Mesendoderm (in vitro differentiated cells): ENCODE data around the gene GRK7. TPM values are rescaled to one million over a fixed set of nuclear protein-coding genes. Genes with fewer than 3 reads are reported as not detected.

Experiments
- DNase-seq: peaks from one replicate; pipeline ENCODE4 v3.0.0; 2013
- H2AK5ac ChIP-seq: 2 replicates; pipeline ENCODE4 v1.6.1; 2013; ENCODE audit warnings: low read length, inconsistent platforms
- H2BK120ac ChIP-seq: 2 replicates; pipeline ENCODE4 v1.6.1; 2013; ENCODE audit warnings: low read depth, mild to moderate bottlenecking, low read length, moderate library complexity, mixed read lengths
- H2BK15ac ChIP-seq: replicated peaks from 2 replicates; pipeline ENCODE4 v1.6.1; 2013; ENCODE audit warnings: low read depth, mild to moderate bottlenecking, moderate library complexity
- H2BK5ac ChIP-seq: 2 replicates; pipeline ENCODE4 v1.6.1; 2013; ENCODE audit warnings: low read length, inconsistent platforms
- H3K18ac ChIP-seq: 2 replicates; pipeline ENCODE4 v1.6.1; 2013; ENCODE audit warnings: mild to moderate bottlenecking, low read length, mixed read lengths
- H3K23ac ChIP-seq: one replicate; pipeline ENCODE4 v1.6.1; 2013; ENCODE audit warnings: low read length
- H3K27ac ChIP-seq: 2 replicates; pipeline ENCODE4 v1.5.1; 2013; ENCODE audit warnings: low read depth, mild to moderate bottlenecking, inconsistent platforms, low read length, moderate library complexity
- H3K27me3 ChIP-seq: 2 replicates; pipeline ENCODE4 v1.6.1; 2013; ENCODE audit warnings: low read length, control low read depth, mild to moderate bottlenecking, inconsistent platforms; ENCODE audit not compliant: insufficient read depth, poor library complexity
- H3K36me3 ChIP-seq: 2 replicates; pipeline ENCODE4 v1.6.1; 2013; ENCODE audit warnings: low read length, inconsistent platforms; ENCODE audit not compliant: control insufficient read depth, insufficient read depth
- H3K4ac ChIP-seq: one replicate; pipeline ENCODE4 v1.6.1; 2013; ENCODE audit warnings: low read depth, mild to moderate bottlenecking, low read length, moderate library complexity
- H3K4me1 ChIP-seq: 2 replicates; pipeline ENCODE4 v1.6.1; 2013; ENCODE audit warnings: low read depth, low read length, inconsistent platforms; ENCODE audit not compliant: control insufficient read depth
- H3K4me2 ChIP-seq: 2 replicates; pipeline ENCODE4 v1.6.1; 2013; ENCODE audit warnings: low read length
- H3K4me3 ChIP-seq: 2 replicates; pipeline ENCODE4 v1.5.1; 2013; ENCODE audit warnings: mild to moderate bottlenecking, low read length
- H3K56ac ChIP-seq: one replicate; pipeline ENCODE4 v1.6.1; 2013; ENCODE audit warnings: low read length
- H3K79me1 ChIP-seq: 2 replicates; pipeline ENCODE4 v1.6.1; 2013; ENCODE audit warnings: low read length, inconsistent platforms
- H3K79me2 ChIP-seq: 2 replicates; pipeline ENCODE4 v1.6.1; 2013; ENCODE audit warnings: mild to moderate bottlenecking, low read length; ENCODE audit not compliant: control insufficient read depth, insufficient read depth
- H3K9ac ChIP-seq: 2 replicates; pipeline ENCODE4 v1.6.1; 2013; ENCODE audit warnings: low read length, inconsistent platforms
- H4K5ac ChIP-seq: one replicate; pipeline ENCODE4 v1.6.1; 2013; ENCODE audit warnings: low read length
- H4K8ac ChIP-seq: one replicate; pipeline ENCODE4 v1.6.1; 2013; ENCODE audit warnings: low read depth, mild to moderate bottlenecking, control low read depth, low read length, moderate library complexity
- WGBS: extraction: QIAGEN DNeasy Blood & Tissue Kit; methylation state at CpG from one replicate; pipeline ENCODE4 v1.1.7; 2013; ENCODE audit warnings: low lambda C conversion rate, missing lambda C conversion rate; ENCODE audit not compliant: insufficient coverage; ENCODE audit errors: extremely low coverage; 5-methylcytosine and 5-hydroxymethylcytosine counted together
- small RNA-seq: library from polyadenylated mRNA; stranded (forward); fragments of <200 nt; extraction: miRNeasy Mini kit (QIAGEN cat#:217004); gene quantifications from one replicate; pipeline ENCODE3, GENCODE V24; 2013; ENCODE audit not compliant: insufficient read depth

GRK7 gene

GRCh38 chr3:141810161-141810560, 47.0 kb downstream of the GRK7 start:
- no peak overlapping the region for H2AK5ac ChIP-seq
- no peak overlapping the region for H3K23ac ChIP-seq
- H3K4me2 ChIP-seq = no peak overlapping the region
- H2BK5ac ChIP-seq = no peak overlapping the region
- no peak for DNase-seq
- no peaks in the 10 kb centered on the region for H3K27me3 ChIP-seq
- no peaks in the 10 kb centered on the region for H3K79me2 ChIP-seq
- no peak overlapping the region for H4K8ac ChIP-seq
- no peak overlapping the region for H3K4me3 ChIP-seq
- H3K36me3 ChIP-seq = no peaks in the 10 kb centered on the region
- no peaks in the 10 kb centered on the region for H3K79me1 ChIP-seq
- no peak overlapping the region for H3K18ac ChIP-seq
- H3K56ac ChIP-seq = no peak overlapping the region
- no peak overlapping the region for H3K27ac ChIP-seq
- H2BK120ac ChIP-seq = no peak overlapping the region
- no peak overlapping the region for H2BK15ac ChIP-seq
- no peaks in the 10 kb centered on the region for H3K4me1 ChIP-seq
- H3K4ac ChIP-seq = no peak overlapping the region
- no peak overlapping the region for H3K9ac ChIP-seq
- 63% methylated on average over 1 of the region's 2 CpGs for WGBS
- H4K5ac ChIP-seq = no peak overlapping the region

- Histone ChIP-seq H2AK5ac (no peak overlapping the region), H3K27ac (no peak overlapping the region), H3K23ac (no peak overlapping the region), H3K79me1 (no peaks in the 10 kb centered on the region), H3K36me3 (no peaks in the 10 kb centered on the region), H2BK5ac (no peak overlapping the region), H4K8ac (no peak overlapping the region), H3K9ac (no peak overlapping the region), H2BK15ac (no peak overlapping the region), H3K4me3 (no peak overlapping the region), H3K4me1 (no peaks in the 10 kb centered on the region), H3K4ac (no peak overlapping the region), H3K56ac (no peak overlapping the region), H3K79me2 (no peaks in the 10 kb centered on the region), H3K4me2 (no peak overlapping the region), H2BK120ac (no peak overlapping the region), H3K18ac (no peak overlapping the region), H4K5ac (no peak overlapping the region), H3K27me3 (no peaks in the 10 kb centered on the region)
- no peak for DNase-seq
- WGBS = 100% methylated on average over 3 of the region's 3 CpGs
These were observed 48.1 kb downstream of the GRK7 start for GRCh38 chr3:141811348-141811747.

- Histone ChIP-seq H3K4ac (no peak overlapping the region), H3K4me1 (no peaks in the 10 kb centered on the region), H3K56ac (no peak overlapping the region), H3K18ac (no peak overlapping the region), H3K4me3 (no peak overlapping the region), H3K23ac (no peak overlapping the region), H3K36me3 (no peaks in the 10 kb centered on the region), H3K79me1 (no peaks in the 10 kb centered on the region), H3K79me2 (no peaks in the 10 kb centered on the region), H4K5ac (no peak overlapping the region), H4K8ac (no peak overlapping the region), H2BK5ac (no peak overlapping the region), H2BK15ac (no peak overlapping the region), H3K4me2 (no peak overlapping the region), H2AK5ac (no peak overlapping the region), H3K27ac (no peak overlapping the region), H3K9ac (no peak overlapping the region), H3K27me3 (no peaks in the 10 kb centered on the region), H2BK120ac (no peak overlapping the region)
- no peak for DNase-seq
- no CpG with 5 or more reads among the region's 5 CpGs for WGBS
These were observed 48.9 kb downstream of the GRK7 start for GRCh38 chr3:141812084-141812483.

- no peak overlapping the region for H2BK5ac ChIP-seq
- no peak overlapping the region for H3K23ac ChIP-seq
- no peaks in the 10 kb centered on the region for H3K79me1 ChIP-seq
- H2AK5ac ChIP-seq = no peak overlapping the region
- H3K79me2 ChIP-seq = no peaks in the 10 kb centered on the region
- no peak for DNase-seq
- no peak overlapping the region for H3K27ac ChIP-seq
- no peak overlapping the region for H4K8ac ChIP-seq
- no peaks in the 10 kb centered on the region for H3K36me3 ChIP-seq
- H3K9ac ChIP-seq = no peak overlapping the region
- WGBS = no CpG with 5 or more reads among the region's 4 CpGs
- no peak overlapping the region for H2BK120ac ChIP-seq
- no peak overlapping the region for H4K5ac ChIP-seq
- no peak overlapping the region for H3K4me3 ChIP-seq
- no peak overlapping the region for H3K4ac ChIP-seq
- H2BK15ac ChIP-seq = no peak overlapping the region
- no peak overlapping the region for H3K4me2 ChIP-seq
- no peak overlapping the region for H3K56ac ChIP-seq
- H3K4me1 ChIP-seq = no peaks in the 10 kb centered on the region
- no peak overlapping the region for H3K18ac ChIP-seq
- no peaks in the 10 kb centered on the region for H3K27me3 ChIP-seq
These were observed 49.4 kb downstream of the GRK7 start for GRCh38 chr3:141812586-141812985.

Small RNA genes lying within 50 kb of the gene (small RNA-seq; reads per million reads assigned to genes)
- not detected for gene AC112771.1
